Muscle of arm (tissue), 12 donors: ENCODE data around the gene CREB3L2. TPM values are rescaled to one million over a fixed set of nuclear protein-coding genes. Genes with fewer than 3 reads are reported as not detected.
"Not testable (repeated sequence)": the region's sequence is repeated elsewhere in the genome, so short reads cannot be mapped to it uniquely, and the experiment has no call there.

Experiments
- DNase-seq: peaks from one replicate; pipeline ENCODE4 v3.0.0-alpha.2; 2013
- polyA plus RNA-seq, 12 donors: library from polyadenylated mRNA; unstranded; fragments of 120-200 nt; gene quantifications; one replicate each; pipeline ENCODE4 v1.2.1, GENCODE V29; 2013; ENCODE audit not compliant: insufficient read length in 12 of 12

Gene CREB3L2
- polyA plus RNA-seq, 12 donors = 29.7 to 45.7 (median 35.6) TPM; not detected in 1

DNA sequence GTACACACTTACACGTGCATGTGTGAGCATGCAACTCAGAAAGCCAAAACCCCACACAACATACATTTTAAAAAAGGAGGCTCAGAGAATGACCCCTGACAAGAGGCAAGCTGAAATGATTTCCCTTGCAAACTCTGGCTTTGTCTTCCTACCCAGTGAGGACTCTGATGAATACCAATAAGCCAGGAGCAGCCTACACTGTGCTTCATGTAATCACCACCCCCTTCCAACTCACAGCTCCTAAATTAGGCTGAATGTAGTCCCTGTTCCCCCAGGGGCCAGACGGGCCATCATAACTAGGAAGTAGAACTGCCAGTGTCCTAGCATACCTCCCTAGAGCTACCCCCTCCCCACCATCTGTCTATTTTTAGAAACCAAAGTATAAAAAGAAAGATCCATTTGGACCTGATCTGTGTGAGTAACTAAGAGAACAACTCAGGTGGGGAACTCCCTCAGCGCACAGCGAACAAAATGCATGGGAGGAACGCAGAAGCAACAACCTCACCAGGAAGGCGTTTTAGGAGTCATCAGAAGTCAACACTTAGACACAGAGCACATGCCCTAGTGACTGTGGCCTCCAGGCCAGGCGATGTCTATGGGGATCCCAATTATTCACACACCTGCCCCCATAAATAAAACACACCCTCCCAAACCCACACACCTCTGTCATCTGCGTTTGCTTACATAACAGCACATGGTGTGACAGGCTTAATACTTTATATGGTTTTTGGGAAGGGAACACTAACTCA is 157.0 kb downstream of the CREB3L2 start:
- no peak for DNase-seq

GRCh38 chr7:137839903-137840779 is 161.7 kb downstream of the CREB3L2 start:
- no peak for DNase-seq

DNA sequence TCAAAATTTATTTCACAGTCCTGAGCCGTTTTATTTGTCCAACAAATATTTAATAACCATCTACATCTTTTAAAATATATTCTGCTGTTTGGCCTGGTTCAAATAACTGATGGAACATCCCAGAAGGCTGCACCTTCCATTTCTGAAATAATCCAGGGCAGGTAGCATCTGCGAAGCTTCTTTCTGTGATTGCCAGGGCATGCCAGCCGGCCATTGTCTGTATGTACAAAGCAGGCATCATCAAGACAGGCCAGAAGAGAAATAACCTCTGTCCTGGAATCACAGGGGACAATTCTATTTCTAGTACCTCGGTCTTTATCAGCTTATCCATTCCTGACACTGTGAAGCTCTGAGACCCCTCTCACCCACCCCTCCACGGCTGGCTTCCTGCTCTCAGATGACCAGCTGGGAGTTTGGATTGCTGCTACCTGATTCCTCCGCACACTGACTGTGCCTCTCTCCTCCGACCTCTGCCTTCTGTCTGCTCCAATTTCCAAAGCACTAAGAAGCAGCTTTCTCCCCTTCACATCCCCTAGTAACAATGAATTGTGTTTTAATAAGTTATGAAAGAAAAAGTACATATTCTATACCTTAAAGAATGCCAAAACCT is 163.1 kb downstream of the CREB3L2 start:
- no peak for DNase-seq

GRCh38 chr7:137836541-137836940 is 165.3 kb downstream of the CREB3L2 start:
- no peak for DNase-seq

DNA sequence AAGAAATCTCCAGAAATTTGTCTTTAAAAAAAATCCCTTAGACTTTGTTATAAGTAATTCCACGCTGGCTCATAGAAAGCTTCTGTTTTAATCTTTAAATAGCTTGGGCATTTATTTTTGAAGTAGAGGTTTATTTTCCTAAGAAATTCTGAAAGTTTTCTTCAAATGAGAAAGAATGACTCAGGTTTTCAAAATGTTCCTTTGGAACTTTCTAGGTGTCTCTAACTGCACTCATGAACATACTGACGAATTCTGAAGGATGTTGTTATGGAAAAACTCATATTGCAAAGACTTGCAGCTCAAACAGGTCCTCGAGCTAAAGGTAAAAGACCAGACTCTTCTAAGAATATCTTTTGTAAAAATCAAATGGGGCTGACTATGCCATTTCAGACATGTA is 165.8 kb downstream of the CREB3L2 start:
- DNase-seq = no peak

- DNase-seq = no peak
Measured at GRCh38 chr7:137835486-137836112, 166.3 kb downstream of the CREB3L2 start.

GRCh38 chr7:137834552-137834951 is 167.3 kb downstream of the CREB3L2 start:
- no peak for DNase-seq

DNA sequence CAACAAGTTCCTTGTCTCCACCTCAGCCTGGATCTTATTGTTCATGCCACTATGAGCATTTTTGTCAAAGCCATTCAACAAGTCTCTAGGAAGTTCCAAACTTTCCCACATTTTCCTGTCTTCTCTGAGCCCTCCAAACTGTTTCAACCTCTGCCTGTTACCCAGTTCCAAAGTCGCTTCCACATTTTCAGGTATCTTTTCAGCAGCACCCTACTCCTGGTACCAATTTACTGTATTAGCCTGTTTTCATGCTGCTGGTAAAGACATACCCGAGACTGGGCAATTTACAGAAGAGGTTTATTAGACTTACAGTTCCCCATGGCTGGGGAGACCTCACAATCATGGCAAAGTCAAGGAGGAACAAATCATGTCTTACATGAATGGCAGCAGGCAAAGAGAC is 168.9 kb downstream of the CREB3L2 start:
- DNase-seq = not testable (repeated sequence)

GRCh38 chr7:137832382-137832781 is 169.5 kb downstream of the CREB3L2 start:
- DNase-seq = no peak

DNA sequence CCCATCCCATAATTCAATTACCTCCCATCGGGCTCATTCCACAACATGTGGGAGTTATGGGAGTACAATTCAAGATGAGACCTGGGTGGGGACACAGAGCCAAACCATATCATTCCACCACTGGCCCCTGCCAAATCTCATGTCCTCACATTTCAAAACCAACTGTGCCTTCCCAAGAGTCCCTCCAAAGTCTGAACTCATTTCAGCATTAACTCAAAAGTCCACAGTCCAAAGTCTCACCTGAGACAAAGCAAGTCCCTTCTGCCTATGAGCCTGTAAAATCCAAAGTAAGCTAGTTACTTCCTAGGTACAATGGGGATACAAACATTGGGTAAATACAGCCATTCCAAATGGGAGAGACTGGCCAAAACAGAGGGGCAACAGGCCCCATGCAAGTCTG is 170.3 kb downstream of the CREB3L2 start:
- not testable (repeated sequence) for DNase-seq

DNA sequence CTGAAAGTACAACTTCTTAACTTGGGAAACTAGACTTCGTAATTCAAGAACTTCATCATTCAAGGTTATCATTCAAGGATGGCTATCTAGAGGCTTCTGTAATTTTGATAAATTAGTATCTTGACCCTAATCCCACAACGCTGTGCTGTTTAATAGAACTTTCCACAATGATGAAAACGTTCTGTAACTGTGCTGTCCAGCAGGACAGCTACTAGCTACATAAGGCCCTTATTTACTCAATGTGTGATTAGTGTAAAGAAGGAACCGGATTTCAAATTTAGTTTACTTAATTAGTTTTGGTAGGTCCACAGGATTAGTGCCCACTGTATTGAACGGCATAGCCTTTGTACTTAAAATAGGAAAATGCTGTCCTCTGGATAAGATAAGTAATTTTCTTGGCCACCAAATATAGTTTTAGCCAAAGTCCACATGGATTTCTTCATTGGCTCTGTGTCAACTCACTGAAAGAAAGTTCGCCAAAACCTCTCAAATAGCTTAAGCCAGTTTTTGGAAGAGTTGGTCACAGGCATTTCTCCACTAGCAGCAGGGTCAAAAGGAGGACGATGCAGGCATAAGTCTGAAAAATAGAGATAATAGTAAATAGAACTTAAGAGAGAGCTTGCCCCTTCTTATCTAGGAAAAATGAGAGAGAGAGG is 172.4 kb downstream of the CREB3L2 start:
- no peak for DNase-seq

DNA sequence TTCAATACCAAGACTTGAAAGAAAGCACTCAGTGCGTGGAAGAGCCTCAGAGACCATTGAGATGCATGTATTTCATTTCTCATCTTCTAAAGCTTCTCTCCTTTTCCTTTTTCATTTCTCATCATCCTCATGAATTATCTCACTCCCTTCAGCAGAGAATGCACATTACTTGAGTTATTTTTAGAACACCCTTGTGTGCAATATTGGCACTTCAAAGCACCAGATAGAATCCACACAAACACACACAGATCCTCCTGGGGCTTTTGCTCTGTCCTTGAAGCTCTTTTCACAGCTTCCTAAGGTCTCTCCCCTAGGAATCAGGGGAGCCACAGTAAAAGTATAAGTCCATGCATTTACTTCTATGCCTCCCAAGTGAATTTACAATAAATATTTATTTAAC is 173.4 kb downstream of the CREB3L2 start:
- no peak for DNase-seq

- no peak for DNase-seq
Measured at GRCh38 chr7:137825489-137825888, 176.4 kb downstream of the CREB3L2 start.

Other genes starting within 250 kb of the CREB3L2 start
- 1 to 10 TPM in 3 of 12 donors, under 1 TPM in 7, not detected in 2; 0.23 to 1.9 (median 0.84) TPM for gene DGKI, start 155.1 kb downstream of the CREB3L2 start, polyA plus RNA-seq
- gene AKR1D1, start 74.4 kb upstream of the CREB3L2 start, polyA plus RNA-seq = under 1 TPM in 5 of 12 donors, not detected in 7; 0.08 to 0.15 (median 0.10) TPM